HepG2 (cell line): Measurements from ENCODE around the gene NCOR2. TPM values are rescaled to one million over a fixed set of nuclear protein-coding genes. Genes with fewer than 3 reads are reported as not detected.

Source experiments
- ATAC-seq: fragments of 200-7000 bp; cut with Tn5 transposase; 3 replicates; pipeline ENCODE4 v1.9.1; 2020; ENCODE audit warnings: mild to moderate bottlenecking, moderate library complexity
- BruUV-seq: library from RNA; stranded (reverse); fragments of 400-500 nt; replicated peaks from 2 replicates; lab custom pipeline; 2021; lab: Mats Ljungman, UMichigan
- CTCF ChIA-PET: fragments of 300-600 bp; formaldehyde crosslinking; extraction: SDS; loops from one replicate; lab custom pipeline; 2021; ENCODE audit warnings: low total read pairs, inconsistent platforms, low intra/inter-chr PET ratio; lab: Yijun Ruan, JAX
- POLR2A ChIA-PET: fragments of 350-600 bp; sonication (Branson Sonifier 250); formaldehyde crosslinking; loops from one replicate; lab custom pipeline; 2020; ENCODE audit warnings: antibody characterized with exemption, inconsistent platforms; lab: Yijun Ruan, JAX
- DNase-seq: peaks from one replicate; pipeline ENCODE4 v3.0.0-alpha.2; 2015; ENCODE audit warnings: low spot score
- FAIRE-seq: peaks from 3 replicates; lab custom pipeline; 2011; peaks lifted over from hg19 to GRCh38; lab: Jason Lieb, UNC
- H2AFZ ChIP-seq: one replicate; pipeline ENCODE4 v1.6.1; 2011; ENCODE audit warnings: low read length, inconsistent platforms
- H3K27ac ChIP-seq: fragments of 300-600 bp; 3 replicates; pipeline ENCODE4 v1.8.0; 2011; ENCODE audit warnings: mixed run types, mild to moderate bottlenecking, mixed read lengths, low read length, inconsistent platforms; ENCODE audit not compliant: insufficient read depth; ENCODE audit errors: extremely low read length
- H3K27me3 ChIP-seq, 2 experiments: fragments of 200-600 bp in 1 of 2; 2 replicates in 1 of 2; 3 replicates in 1 of 2; pipeline versions ENCODE4 v1.6.0 to v1.8.0; 2011; ENCODE audit warnings: low read length in 2 of 2, mild to moderate bottlenecking in 2 of 2, moderate library complexity in 2 of 2, inconsistent platforms in 1 of 2; ENCODE audit not compliant: insufficient read depth in 2 of 2, control insufficient read depth in 1 of 2
- H3K36me3 ChIP-seq, 2 experiments: fragments of 200-600 bp in 1 of 2; replicated peaks in 1 of 2; 2 replicates in 1 of 2; 3 replicates in 1 of 2; pipeline versions ENCODE4 v1.5.1 to v1.8.0; 2011; ENCODE audit warnings: low read length in 2 of 2, inconsistent platforms in 1 of 2; ENCODE audit not compliant: insufficient read depth in 2 of 2, control insufficient read depth in 1 of 2
- H3K4me1 ChIP-seq: 2 replicates; pipeline ENCODE4 v1.5.1; 2012; ENCODE audit warnings: low read length, inconsistent platforms; ENCODE audit not compliant: insufficient read depth
- H3K4me2 ChIP-seq: 2 replicates; pipeline ENCODE4 v1.6.0; 2011; ENCODE audit warnings: low read depth, low read length, inconsistent platforms
- H3K4me3 ChIP-seq, 3 experiments: fragments of 200-600 bp in 1 of 3; sonication (generic), shearing (Covaris generic) in 1 of 3; replicated peaks in 1 of 3; 2 replicates each; pipeline ENCODE4 v1.5.1; 2011 to 2016; ENCODE audit warnings: low read length in 3 of 3, inconsistent platforms in 2 of 3, low read depth in 2 of 3, mild to moderate bottlenecking in 2 of 3, control low read depth in 1 of 3, mixed read lengths in 1 of 3; ENCODE audit not compliant: insufficient read depth in 1 of 3
- H3K79me2 ChIP-seq: one replicate; pipeline ENCODE4 v1.6.1; 2011; ENCODE audit warnings: low read length, inconsistent platforms; ENCODE audit not compliant: insufficient read depth
- H3K9ac ChIP-seq: 2 replicates; pipeline ENCODE4 v1.6.0; 2011; ENCODE audit warnings: mild to moderate bottlenecking, low read depth, low read length, inconsistent platforms; ENCODE audit not compliant: insufficient read depth
- H3K9me3 ChIP-seq: 2 replicates; pipeline ENCODE4 v1.5.1; 2012; ENCODE audit warnings: mild to moderate bottlenecking, low read length
- H4K20me1 ChIP-seq: 2 replicates; pipeline ENCODE4 v1.6.0; 2011; ENCODE audit warnings: inconsistent platforms, mild to moderate bottlenecking, low read length, moderate library complexity; ENCODE audit not compliant: insufficient read depth
- ASH2L ChIP-seq: fragments of 300-600, 200-600 bp; sonication (generic); IDR thresholded peaks from 2 replicates; pipeline ENCODE4 v1.7.0; 2017; ENCODE audit warnings: low read depth, mild to moderate bottlenecking, moderate library complexity, mixed read lengths, low read length; ENCODE audit not compliant: insufficient read length
- ERF ChIP-seq: IDR thresholded peaks from 2 replicates; pipeline ENCODE4 v1.6.1; 2018; ENCODE audit warnings: missing biosample characterization, missing genetic modification reagents
- LCORL ChIP-seq, 2 experiments: fragments of 450-650 bp in 1 of 2; sonication (generic) in 1 of 2; formaldehyde crosslinking in 1 of 2; IDR thresholded peaks; 2 replicates each; pipeline versions ENCODE4 v1.5.0 to v1.6.1; 2017 to 2020; ENCODE audit warnings: antibody characterized with exemption in 1 of 2, missing genetic modification reagents in 1 of 2
- NFE2L1 ChIP-seq: sonication (generic); formaldehyde crosslinking; IDR thresholded peaks from 2 replicates; pipeline ENCODE4 v1.4.0; 2020; ENCODE audit warnings: missing genetic modification reagents, mild to moderate bottlenecking, borderline replicate concordance
- NRL ChIP-seq: sonication (generic); formaldehyde crosslinking; IDR thresholded peaks from 2 replicates; pipeline ENCODE4 v1.5.0; 2020; ENCODE audit warnings: missing genetic modification reagents, mild to moderate bottlenecking, moderate library complexity, borderline replicate concordance
- PHF8 ChIP-seq: sonication (generic); formaldehyde crosslinking; IDR thresholded peaks from 2 replicates; pipeline ENCODE4 v1.5.0; 2020; ENCODE audit warnings: missing genetic modification reagents
- RELA ChIP-seq: sonication (generic); formaldehyde crosslinking; IDR thresholded peaks from 2 replicates; pipeline ENCODE4 v1.4.0; 2020; ENCODE audit warnings: missing genetic modification reagents
- TCF12 ChIP-seq, 2 experiments: fragments of 450-650 bp in 1 of 2; sonication (generic) in 1 of 2; formaldehyde crosslinking in 1 of 2; IDR thresholded peaks; 2 replicates each; pipeline versions ENCODE4 v1.6.1 to v1.8.0; 2017 to 2022; ENCODE audit warnings: antibody characterized with exemption in 1 of 2, mild to moderate bottlenecking in 1 of 2, missing genetic modification reagents in 1 of 2, moderate library complexity in 1 of 2
- WIZ ChIP-seq: sonication (generic); formaldehyde crosslinking; IDR thresholded peaks from 2 replicates; pipeline ENCODE4 v1.5.1; 2020; ENCODE audit warnings: mild to moderate bottlenecking, missing genetic modification reagents
- ZNF124 ChIP-seq: sonication (generic); formaldehyde crosslinking; IDR thresholded peaks from 2 replicates; pipeline ENCODE4 v1.4.0; 2020; ENCODE audit warnings: missing genetic modification reagents
- ZNF20 ChIP-seq: sonication (generic); formaldehyde crosslinking; IDR thresholded peaks from 2 replicates; pipeline ENCODE4 v1.4.0; 2020; ENCODE audit warnings: mild to moderate bottlenecking, moderate library complexity, missing genetic modification reagents
- ZNF280D ChIP-seq: sonication (generic); formaldehyde crosslinking; IDR thresholded peaks from 2 replicates; pipeline ENCODE4 v1.5.1; 2020; ENCODE audit warnings: mild to moderate bottlenecking, missing genetic modification reagents
- ZNF282 ChIP-seq: fragments of 450-650 bp; IDR thresholded peaks from 2 replicates; pipeline ENCODE4 v1.6.1; 2018; ENCODE audit not compliant: partially characterized antibody
- ZNF772 ChIP-seq: sonication (generic); formaldehyde crosslinking; IDR thresholded peaks from 2 replicates; pipeline ENCODE4 v1.5.0; 2020; ENCODE audit warnings: mild to moderate bottlenecking, missing genetic modification reagents
- ZNF878 ChIP-seq: sonication (generic); formaldehyde crosslinking; IDR thresholded peaks from 2 replicates; pipeline ENCODE4 v1.8.1; 2023; ENCODE audit warnings: mild to moderate bottlenecking, missing genetic modification reagents, moderate library complexity
- ZNF879 ChIP-seq: sonication (generic); formaldehyde crosslinking; IDR thresholded peaks from 2 replicates; pipeline ENCODE4 v1.8.1; 2023; ENCODE audit warnings: missing genetic modification reagents
- ZSCAN5A ChIP-seq: sonication (generic); formaldehyde crosslinking; IDR thresholded peaks from 2 replicates; pipeline ENCODE4 v1.8.0; 2022; ENCODE audit warnings: mild to moderate bottlenecking, missing genetic modification reagents, borderline replicate concordance
- WGBS: methylation state at CpG from one replicate; pipeline ENCODE4 v1.1.6; 2017; ENCODE audit warnings: low lambda C conversion rate; 5-methylcytosine and 5-hydroxymethylcytosine counted together
- in situ Hi-C: cut with HindIII; loops from 2 replicates; pipeline ENCODE4 v1.10.0; 2017; ENCODE audit warnings: low pct_unique_long_range_greater_than_20kb; ENCODE audit not compliant: extremely low pct_ligation_motif_present
- intact Hi-C: fragments of 100-400 bp; cut with micrococcal nuclease; formaldehyde crosslinking; loops from one replicate; pipeline ENCODE4 v1.10.0; 2022; ENCODE audit not compliant: unreplicated experiment
- polyA plus RNA-seq, 8 experiments: library from polyadenylated mRNA; depleted of rRNA in 3 of 8; stranded (reverse) in 7 of 8; unstranded in 1 of 8; fragments of >200 nt; fragmentation: Illumina TruSeq in 4 of 8; extraction: Trizol in 4 of 8; gene quantifications; 2 replicates each; pipeline versions ENCODE4 v1.2.1 to v1.2.3, GENCODE V29; 2011 to 2016; ENCODE audit warnings: low read depth in 4 of 8, missing spikeins in 1 of 8, mixed read lengths in 1 of 8; ENCODE audit not compliant: insufficient read depth in 1 of 8
- total RNA-seq, 5 experiments: library from RNA; depleted of rRNA; stranded (reverse); fragments of >200 nt; fragmentation: Illumina TruSeq; extraction: Trizol; gene quantifications; 2 replicates each; pipeline ENCODE4 v1.2.3, GENCODE V29; 2016; ENCODE audit warnings: low read depth in 1 of 5

The NCOR2 gene
- total and polyA plus RNA-seq, 2 of the 13 experiments (the other 11 are each of a cell fraction or from before 2014, with no cell fraction given), result 4.5 to 5.7 TPM

GRCh38 chr12:124590447-124590846 is 23.0 kb upstream of the NCOR2 start:
- ATAC-seq (no peak), FAIRE-seq (no peak), DNase-seq (no peak)
- BruUV-seq, result no TSS peak
- peaks cover 12 to 42% of the 10 kb centered on the region in 2 experiments; a peak in 4 of 5 replicates for H3K27me3 ChIP-seq
- TF ChIP-seq ZNF280D (CRISPR knock-in tag) (no peak), NFE2L1 (CRISPR knock-in tag) (no peak), ZNF124 (CRISPR knock-in tag) (no peak), LCORL (IDR thresholded peaks at IDR 0.05) (no peak), LCORL (CRISPR knock-in tag; IDR thresholded peaks at IDR 0.05) (no peak), TCF12 (IDR thresholded peaks at IDR 0.05) (no peak), TCF12 (CRISPR knock-in tag; IDR thresholded peaks at IDR 0.05) (no peak), PHF8 (CRISPR knock-in tag) (no peak), ZNF879 (CRISPR knock-in tag) (no peak), ERF (CRISPR knock-in tag) (no peak), ASH2L (no peak), ZNF878 (no peak), ZNF282 (no peak), ZNF772 (CRISPR knock-in tag) (no peak), WIZ (CRISPR knock-in tag) (no peak), ZNF20 (CRISPR knock-in tag) (no peak), ZSCAN5A (CRISPR knock-in tag) (no peak), RELA (no peak), NRL (CRISPR knock-in tag) (no peak)
- H2AFZ ChIP-seq, result no peak overlapping the region
- ChIA-PET POLR2A (no interaction called here), CTCF (no interaction called here)
- H3K4me3 ChIP-seq, result no peak overlapping the region
- no peak overlapping the region for H3K4me2 ChIP-seq
- H3K36me3 ChIP-seq, result no peaks in the 10 kb centered on the region
- no peaks in the 10 kb centered on the region for H3K9me3 ChIP-seq
- H3K9ac ChIP-seq, result no peak overlapping the region
- in situ Hi-C loops (no loop called here), intact Hi-C loops (no loop called here)
- H3K79me2 ChIP-seq, result no peaks in the 10 kb centered on the region
- H3K27ac ChIP-seq, result no peak overlapping the region
- WGBS, result 63% methylated on average over 6 of the region's 6 CpGs
- H4K20me1 ChIP-seq, result no peaks in the 10 kb centered on the region
- H3K4me1 ChIP-seq, result no peaks in the 10 kb centered on the region
